HCT116 (cell line): ENCODE results near the gene PCDH9. TPM values are rescaled to one million over a fixed set of nuclear protein-coding genes. Genes with fewer than 3 reads are reported as not detected.

Source experiments
- ATAC-seq: fragments of 200-7000 bp; cut with Tn5 transposase; 2 replicates; pipeline ENCODE4 v1.9.1; 2020; ENCODE audit warnings: mild to moderate bottlenecking, moderate library complexity
- BruUV-seq: library from RNA; stranded (reverse); fragments of 400-500 nt; replicated peaks from 2 replicates; lab custom pipeline; 2021; lab: Mats Ljungman, UMichigan
- CTCF ChIA-PET: fragments of 300-600 bp; sonication (Branson Sonifier 250); formaldehyde crosslinking; loops from one replicate; lab custom pipeline; 2021; ENCODE audit warnings: antibody characterized with exemption; lab: Charles Lee
- POLR2A ChIA-PET: fragments of 300-600, 350-600 bp; sonication (Branson Sonifier 250); formaldehyde crosslinking; loops from one replicate; lab custom pipeline; 2021; ENCODE audit warnings: antibody characterized with exemption; lab: Charles Lee
- RAD21 ChIA-PET, 2 experiments: fragments of 300-600 bp; sonication (Branson Sonifier 250); formaldehyde crosslinking; loops; one replicate each; lab custom pipeline; 2023; ENCODE audit warnings: low total read pairs in 2 of 2; ENCODE audit not compliant: uncharacterized antibody in 2 of 2, unreplicated experiment in 2 of 2, low non-redundant PET in 1 of 2; lab: Charles Lee
- DNase-seq: peaks from one replicate; pipeline ENCODE4 v3.0.0-alpha.2; 2010; ENCODE audit warnings: low read depth, low spot score
- H2AFZ ChIP-seq: fragments of 200-600 bp; shearing (Covaris generic), sonication (generic); 2 replicates; pipeline ENCODE4 v1.6.1; 2017; ENCODE audit warnings: low read depth, mixed run types, mixed read lengths, antibody characterized with exemption, low read length; ENCODE audit not compliant: poor library complexity, severe bottlenecking
- H3K27ac ChIP-seq: 2 replicates; pipeline ENCODE4 v1.5.1; 2012; ENCODE audit warnings: low read depth, low read length
- H3K27me3 ChIP-seq: fragments of 200-600 bp; sonication (generic); 2 replicates; pipeline ENCODE4 v1.6.1; 2016; ENCODE audit warnings: mixed run types, low read length, mixed read lengths; ENCODE audit not compliant: insufficient read depth
- H3K36me3 ChIP-seq, 2 experiments: fragments of 200-500 bp in 1 of 2; fragments of 200-600 bp in 1 of 2; sonication (Bioruptor generic) in 1 of 2; sonication (generic) in 1 of 2; 2 replicates each; pipeline versions ENCODE4 v1.5.1 to v1.6.1; 2014 to 2016; ENCODE audit warnings: low read length in 2 of 2, inconsistent platforms in 1 of 2, mixed read lengths in 1 of 2, mixed run types in 1 of 2; ENCODE audit not compliant: insufficient read depth in 2 of 2, control insufficient read depth in 1 of 2
- H3K4me1 ChIP-seq, 2 experiments: fragments of 200-600 bp in 1 of 2; sonication (generic) in 1 of 2; 2 replicates each; pipeline versions ENCODE4 v1.5.1 to v1.6.1; 2012 to 2017; ENCODE audit warnings: low read length in 2 of 2, inconsistent platforms in 1 of 2, mild to moderate bottlenecking in 1 of 2, mixed read lengths in 1 of 2, mixed run types in 1 of 2, moderate library complexity in 1 of 2; ENCODE audit not compliant: insufficient read depth in 2 of 2, control insufficient read depth in 1 of 2
- H3K4me2 ChIP-seq: fragments of 200-600 bp; sonication (generic); 2 replicates; pipeline ENCODE4 v1.6.1; 2017; ENCODE audit warnings: mixed run types, low read length, mixed read lengths
- H3K4me3 ChIP-seq, 2 experiments: fragments of 200-600 bp in 1 of 2; sonication (generic) in 1 of 2; replicated peaks in 1 of 2; 2 replicates each; pipeline ENCODE4 v1.5.1; 2011 to 2016; ENCODE audit warnings: low read length in 2 of 2, control low read depth in 1 of 2, low read depth in 1 of 2, mild to moderate bottlenecking in 1 of 2, mixed read lengths in 1 of 2, mixed run types in 1 of 2
- H3K79me2 ChIP-seq: fragments of 200-600 bp; sonication (generic); 2 replicates; pipeline ENCODE4 v1.6.1; 2017; ENCODE audit warnings: mild to moderate bottlenecking, mixed run types, low read length, moderate library complexity, mixed read lengths; ENCODE audit not compliant: insufficient read depth
- H3K9ac ChIP-seq: fragments of 200-600 bp; sonication (generic); 2 replicates; pipeline ENCODE4 v1.6.1; 2016; ENCODE audit warnings: low read length, mixed read lengths
- H3K9me2 ChIP-seq: fragments of 200-600 bp; sonication (generic), shearing (Covaris generic); 2 replicates; pipeline ENCODE4 v1.6.1; 2017; ENCODE audit warnings: mixed run types, mild to moderate bottlenecking, moderate library complexity; ENCODE audit not compliant: insufficient read depth
- H3K9me3 ChIP-seq, 2 experiments: fragments of 200-500 bp in 1 of 2; fragments of 200-600 bp in 1 of 2; sonication (Bioruptor generic) in 1 of 2; sonication (generic) in 1 of 2; 2 replicates each; pipeline ENCODE4 v1.6.1; 2014 to 2017; ENCODE audit warnings: low read length in 2 of 2, mixed read lengths in 2 of 2, inconsistent platforms in 1 of 2, low read depth in 1 of 2, mild to moderate bottlenecking in 1 of 2, mixed run types in 1 of 2, moderate library complexity in 1 of 2; ENCODE audit not compliant: control insufficient read depth in 1 of 2, insufficient read depth in 1 of 2
- H4K20me1 ChIP-seq: fragments of 200-600 bp; sonication (generic), shearing (Covaris generic); 2 replicates; pipeline ENCODE4 v1.6.1; 2017; ENCODE audit warnings: mixed run types, mild to moderate bottlenecking, moderate library complexity; ENCODE audit not compliant: insufficient read depth
- CBX3 ChIP-seq: IDR thresholded peaks from 2 replicates; pipeline ENCODE4 v1.6.1; 2012; ENCODE audit warnings: low read depth
- CEBPB ChIP-seq: IDR thresholded peaks from 2 replicates; pipeline ENCODE4 v1.6.1; 2012; ENCODE audit warnings: low read depth
- EGR1 ChIP-seq: IDR thresholded peaks from 2 replicates; pipeline ENCODE4 v1.6.1; 2012; ENCODE audit warnings: low read depth
- EZH2phosphoT487 ChIP-seq: fragments of 200-600 bp; IDR thresholded peaks from 2 replicates; pipeline ENCODE4 v1.6.1; 2018; ENCODE audit warnings: antibody characterized with exemption, borderline replicate concordance
- FOSL1 ChIP-seq: IDR thresholded peaks from 2 replicates; pipeline ENCODE4 v1.6.1; 2012; ENCODE audit warnings: low read depth
- JUND ChIP-seq: IDR thresholded peaks from 2 replicates; pipeline ENCODE4 v1.6.1; 2012
- RAD21 ChIP-seq: IDR thresholded peaks from 2 replicates; pipeline ENCODE4 v1.6.1; 2012; ENCODE audit warnings: low read depth, mild to moderate bottlenecking
- SIN3A ChIP-seq: IDR thresholded peaks from 2 replicates; pipeline ENCODE4 v1.6.1; 2012; ENCODE audit warnings: low read depth
- SP1 ChIP-seq: IDR thresholded peaks from 2 replicates; pipeline ENCODE4 v1.6.1; 2012; ENCODE audit warnings: low read depth
- TCF7L2 ChIP-seq: IDR thresholded peaks from 2 replicates; pipeline ENCODE4 v1.7.0; 2011; ENCODE audit warnings: borderline replicate concordance, inconsistent platforms; ENCODE audit not compliant: insufficient read depth, insufficient read length; ENCODE audit errors: extremely low read depth
- YY1 ChIP-seq: IDR thresholded peaks from 2 replicates; pipeline ENCODE4 v1.6.1; 2011; ENCODE audit warnings: low read length, low read depth, moderate library complexity, mild to moderate bottlenecking; ENCODE audit not compliant: insufficient replicate concordance; ENCODE audit errors: extremely low read depth
- ZFX ChIP-seq: fragments of 450-650 bp; IDR thresholded peaks from 2 replicates; pipeline ENCODE4 v1.6.1; 2017
- ZNF274 ChIP-seq: fragments of 200-500 bp; sonication (Bioruptor generic); IDR thresholded peaks from 2 replicates; pipeline ENCODE4 v1.6.1; 2014; ENCODE audit warnings: mild to moderate bottlenecking, low read depth, low read length, inconsistent platforms
- intact Hi-C: fragments of 100-400 bp; cut with micrococcal nuclease; formaldehyde crosslinking; loops from 2 replicates; pipeline ENCODE4 v1.10.0; 2022
- total RNA-seq: library from RNA; stranded (reverse); gene quantifications from one replicate; pipeline ENCODE4 v1.2.1, GENCODE V29; 2021; ENCODE audit not compliant: unreplicated experiment
- TF ChIP-seq, protein P1 (sequence below): IDR thresholded peaks from 2 replicates; pipeline ENCODE4 v1.6.1; 2012
- TF ChIP-seq, protein P2 (sequence below): IDR thresholded peaks from 2 replicates; pipeline ENCODE4 v1.6.1; 2012
- TF ChIP-seq, protein P3 (sequence below): IDR thresholded peaks from 2 replicates; pipeline ENCODE4 v1.6.1; 2012; ENCODE audit warnings: low read depth
- TF ChIP-seq, protein P4 (sequence below): IDR thresholded peaks from 2 replicates; pipeline ENCODE4 v1.6.1; 2011; ENCODE audit warnings: mild to moderate bottlenecking, low read length, moderate library complexity; ENCODE audit not compliant: insufficient replicate concordance; ENCODE audit errors: extremely low read depth

PCDH9 gene
- total RNA-seq, 1 experiment from 2014 or later = 0.02 TPM

DNA sequence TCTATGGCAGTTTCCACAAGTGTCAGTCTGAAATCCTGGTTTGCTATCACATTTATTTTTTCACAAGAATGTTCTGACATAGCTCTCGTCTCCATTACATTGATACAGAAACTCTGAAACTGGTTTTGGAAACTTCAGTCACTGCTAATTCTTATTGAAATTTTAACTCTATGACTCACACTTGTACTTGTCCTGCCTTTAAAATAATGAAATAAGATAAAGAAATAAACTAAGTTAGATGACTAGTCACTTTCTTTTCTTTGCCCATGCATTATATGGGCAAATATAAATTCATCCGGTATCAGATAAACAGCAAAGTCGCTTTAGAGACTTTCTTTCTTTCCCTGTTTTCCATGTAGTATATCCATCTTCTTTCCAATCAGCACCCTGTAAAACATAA, 257.5 kb downstream of the PCDH9 start:
- Histone ChIP-seq H3K4me1 (no peaks in the 10 kb centered on the region), H4K20me1 (no peaks in the 10 kb centered on the region), H3K9ac (no peak overlapping the region), H2AFZ (no peak overlapping the region), H3K4me2 (no peak overlapping the region), H3K9me3 (no peaks in the 10 kb centered on the region), H3K4me3 (no peak overlapping the region), H3K36me3 (no peaks in the 10 kb centered on the region), H3K27ac (no peak overlapping the region), H3K9me2 (no peaks in the 10 kb centered on the region), H3K27me3 (no peaks in the 10 kb centered on the region), H3K79me2 (no peaks in the 10 kb centered on the region)
- CTCF ChIA-PET = no interaction called here
- intact Hi-C loops = no loop called here
- ATAC-seq = no peak
- TF ChIP-seq CEBPB (no peak), SIN3A (no peak), ZNF274 (no peak), CBX3 (no peak), FOSL1 (no peak), YY1 (no peak), JUND (no peak)
- TF ChIP-seq, protein P1, sequence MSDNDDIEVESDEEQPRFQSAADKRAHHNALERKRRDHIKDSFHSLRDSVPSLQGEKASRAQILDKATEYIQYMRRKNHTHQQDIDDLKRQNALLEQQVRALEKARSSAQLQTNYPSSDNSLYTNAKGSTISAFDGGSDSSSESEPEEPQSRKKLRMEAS = no peak
- TF ChIP-seq, protein P2, sequence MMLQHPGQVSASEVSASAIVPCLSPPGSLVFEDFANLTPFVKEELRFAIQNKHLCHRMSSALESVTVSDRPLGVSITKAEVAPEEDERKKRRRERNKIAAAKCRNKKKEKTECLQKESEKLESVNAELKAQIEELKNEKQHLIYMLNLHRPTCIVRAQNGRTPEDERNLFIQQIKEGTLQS = no peak
- no TSS peak for BruUV-seq
- POLR2A ChIA-PET = no interaction called here
- DNase-seq = no peak
- RAD21 ChIA-PET = no interaction called here

DNA sequence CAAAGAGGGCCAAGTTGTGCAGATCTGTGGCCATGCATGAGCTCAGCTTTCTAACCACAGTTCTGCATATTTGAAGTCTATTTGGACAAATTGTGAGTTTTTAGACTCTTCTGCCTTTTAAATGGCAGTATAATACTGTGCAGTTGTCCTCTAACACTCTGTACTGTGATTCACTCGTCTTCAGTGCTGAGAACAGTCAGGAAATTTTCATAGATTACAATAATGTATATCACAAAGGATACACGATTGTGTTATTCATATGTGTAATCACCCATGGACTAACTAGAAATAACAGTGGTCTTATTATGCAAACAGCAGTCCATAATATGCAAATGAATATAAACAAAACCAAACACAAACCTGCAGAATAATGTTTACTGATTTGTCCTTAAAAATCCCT, 259.1 kb downstream of the PCDH9 start:
- Histone ChIP-seq H3K9ac (no peak overlapping the region), H3K79me2 (no peaks in the 10 kb centered on the region), H3K9me3 (no peaks in the 10 kb centered on the region), H2AFZ (no peak overlapping the region), H3K4me2 (no peak overlapping the region), H3K4me3 (no peak overlapping the region), H3K27ac (no peak overlapping the region), H3K4me1 (no peaks in the 10 kb centered on the region), H3K9me2 (no peaks in the 10 kb centered on the region), H4K20me1 (no peaks in the 10 kb centered on the region), H3K36me3 (no peaks in the 10 kb centered on the region), H3K27me3 (no peaks in the 10 kb centered on the region)
- ChIA-PET POLR2A (no interaction called here), CTCF (no interaction called here), RAD21 (no interaction called here)
- DNase-seq (no peak), ATAC-seq (no peak)
- intact Hi-C loops = no loop called here
- no TSS peak for BruUV-seq
- TF ChIP-seq ZNF274 = no peak
- TF ChIP-seq ZFX = no peak
- TF ChIP-seq JUND = no peak
- TF ChIP-seq, protein P3, sequence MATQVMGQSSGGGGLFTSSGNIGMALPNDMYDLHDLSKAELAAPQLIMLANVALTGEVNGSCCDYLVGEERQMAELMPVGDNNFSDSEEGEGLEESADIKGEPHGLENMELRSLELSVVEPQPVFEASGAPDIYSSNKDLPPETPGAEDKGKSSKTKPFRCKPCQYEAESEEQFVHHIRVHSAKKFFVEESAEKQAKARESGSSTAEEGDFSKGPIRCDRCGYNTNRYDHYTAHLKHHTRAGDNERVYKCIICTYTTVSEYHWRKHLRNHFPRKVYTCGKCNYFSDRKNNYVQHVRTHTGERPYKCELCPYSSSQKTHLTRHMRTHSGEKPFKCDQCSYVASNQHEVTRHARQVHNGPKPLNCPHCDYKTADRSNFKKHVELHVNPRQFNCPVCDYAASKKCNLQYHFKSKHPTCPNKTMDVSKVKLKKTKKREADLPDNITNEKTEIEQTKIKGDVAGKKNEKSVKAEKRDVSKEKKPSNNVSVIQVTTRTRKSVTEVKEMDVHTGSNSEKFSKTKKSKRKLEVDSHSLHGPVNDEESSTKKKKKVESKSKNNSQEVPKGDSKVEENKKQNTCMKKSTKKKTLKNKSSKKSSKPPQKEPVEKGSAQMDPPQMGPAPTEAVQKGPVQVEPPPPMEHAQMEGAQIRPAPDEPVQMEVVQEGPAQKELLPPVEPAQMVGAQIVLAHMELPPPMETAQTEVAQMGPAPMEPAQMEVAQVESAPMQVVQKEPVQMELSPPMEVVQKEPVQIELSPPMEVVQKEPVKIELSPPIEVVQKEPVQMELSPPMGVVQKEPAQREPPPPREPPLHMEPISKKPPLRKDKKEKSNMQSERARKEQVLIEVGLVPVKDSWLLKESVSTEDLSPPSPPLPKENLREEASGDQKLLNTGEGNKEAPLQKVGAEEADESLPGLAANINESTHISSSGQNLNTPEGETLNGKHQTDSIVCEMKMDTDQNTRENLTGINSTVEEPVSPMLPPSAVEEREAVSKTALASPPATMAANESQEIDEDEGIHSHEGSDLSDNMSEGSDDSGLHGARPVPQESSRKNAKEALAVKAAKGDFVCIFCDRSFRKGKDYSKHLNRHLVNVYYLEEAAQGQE = no peak
- no peak for TF ChIP-seq TCF7L2
- no peak for TF ChIP-seq EGR1
- no peak for TF ChIP-seq EZH2phosphoT487
- TF ChIP-seq, protein P4, sequence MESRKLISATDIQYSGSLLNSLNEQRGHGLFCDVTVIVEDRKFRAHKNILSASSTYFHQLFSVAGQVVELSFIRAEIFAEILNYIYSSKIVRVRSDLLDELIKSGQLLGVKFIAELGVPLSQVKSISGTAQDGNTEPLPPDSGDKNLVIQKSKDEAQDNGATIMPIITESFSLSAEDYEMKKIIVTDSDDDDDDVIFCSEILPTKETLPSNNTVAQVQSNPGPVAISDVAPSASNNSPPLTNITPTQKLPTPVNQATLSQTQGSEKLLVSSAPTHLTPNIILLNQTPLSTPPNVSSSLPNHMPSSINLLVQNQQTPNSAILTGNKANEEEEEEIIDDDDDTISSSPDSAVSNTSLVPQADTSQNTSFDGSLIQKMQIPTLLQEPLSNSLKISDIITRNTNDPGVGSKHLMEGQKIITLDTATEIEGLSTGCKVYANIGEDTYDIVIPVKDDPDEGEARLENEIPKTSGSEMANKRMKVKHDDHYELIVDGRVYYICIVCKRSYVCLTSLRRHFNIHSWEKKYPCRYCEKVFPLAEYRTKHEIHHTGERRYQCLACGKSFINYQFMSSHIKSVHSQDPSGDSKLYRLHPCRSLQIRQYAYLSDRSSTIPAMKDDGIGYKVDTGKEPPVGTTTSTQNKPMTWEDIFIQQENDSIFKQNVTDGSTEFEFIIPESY = no peak
- TF ChIP-seq RAD21 = no peak
- no peak for TF ChIP-seq SP1
- no peak for TF ChIP-seq CEBPB
- TF ChIP-seq SIN3A = no peak
